Tibial nerve (tissue), 4 donors: Measurements from ENCODE around the gene FGD4. TPM values are rescaled to one million over a fixed set of nuclear protein-coding genes. Genes with fewer than 3 reads are reported as not detected.

Experiments used
- DNase-seq, 2 donors: peaks; one replicate each; pipeline ENCODE4 v3.0.0-alpha.2; 2019; ENCODE audit warnings: low spot score in 2 of 2
- H3K27ac ChIP-seq, 4 donors: fragments of 200-600 bp; sonication (generic) in 3 of 4; one replicate each; pipeline ENCODE4 v1.5.1; 2017 to 2019; ENCODE audit warnings: mild to moderate bottlenecking in 1 of 4
- H3K27me3 ChIP-seq, 2 donors: fragments of 200-600 bp; sonication (generic) in 1 of 2; one replicate each; pipeline versions ENCODE4 v1.5.1 to v1.6.0; 2017 to 2019
- H3K36me3 ChIP-seq, 3 donors: fragments of 200-600 bp; sonication (generic); one replicate each; pipeline ENCODE4 v1.5.1; 2018 to 2019
- H3K4me1 ChIP-seq, 4 donors: fragments of 200-600 bp; sonication (generic) in 3 of 4; one replicate each; pipeline ENCODE4 v1.5.1; 2017 to 2019
- H3K4me3 ChIP-seq, 4 donors: fragments of 200-600 bp; sonication (generic) in 3 of 4; one replicate each; pipeline ENCODE4 v1.5.1; 2017 to 2019; ENCODE audit warnings: mild to moderate bottlenecking in 1 of 4, moderate library complexity in 1 of 4
- H3K9me3 ChIP-seq, 4 donors: fragments of 200-600 bp; sonication (generic) in 3 of 4; one replicate each; pipeline ENCODE4 v1.5.1; 2017 to 2019
- EP300 ChIP-seq, 2 donors: sonication (generic); formaldehyde crosslinking; IDR thresholded peaks; one replicate each; pipeline ENCODE4 v1.6.1; 2017; ENCODE audit warnings: antibody characterized with exemption in 2 of 2, mild to moderate bottlenecking in 1 of 2
- POLR2A ChIP-seq, 2 donors: fragments of 450-650 bp; IDR thresholded peaks; one replicate each; pipeline ENCODE4 v1.6.1; 2017; ENCODE audit warnings: antibody characterized with exemption in 2 of 2, mild to moderate bottlenecking in 2 of 2, moderate library complexity in 2 of 2
- WGBS, 2 donors: methylation state at CpG; one replicate each; pipeline ENCODE4 v1.1.5; 2018; 5-methylcytosine and 5-hydroxymethylcytosine counted together
- total RNA-seq, 4 donors: library from RNA; depleted of rRNA; stranded (reverse); fragments of >200 nt; gene quantifications; one replicate each; pipeline ENCODE4 v1.1.0, GENCODE V29; 2016
- TF ChIP-seq, protein P1 (sequence below), 5 experiments: fragments of 200-600 bp in 3 of 5; fragments of 450-650 bp in 2 of 5; sonication (generic) in 3 of 5; IDR thresholded peaks; one replicate each; pipeline ENCODE4 v1.5.1; 2016 to 2019; ENCODE audit warnings: antibody characterized with exemption in 5 of 5, mild to moderate bottlenecking in 3 of 5, moderate library complexity in 2 of 5

The FGD4 gene
- total RNA-seq, 4 donors from 2014 or later, result 78.3 to 102 (median 84.2) TPM

DNA sequence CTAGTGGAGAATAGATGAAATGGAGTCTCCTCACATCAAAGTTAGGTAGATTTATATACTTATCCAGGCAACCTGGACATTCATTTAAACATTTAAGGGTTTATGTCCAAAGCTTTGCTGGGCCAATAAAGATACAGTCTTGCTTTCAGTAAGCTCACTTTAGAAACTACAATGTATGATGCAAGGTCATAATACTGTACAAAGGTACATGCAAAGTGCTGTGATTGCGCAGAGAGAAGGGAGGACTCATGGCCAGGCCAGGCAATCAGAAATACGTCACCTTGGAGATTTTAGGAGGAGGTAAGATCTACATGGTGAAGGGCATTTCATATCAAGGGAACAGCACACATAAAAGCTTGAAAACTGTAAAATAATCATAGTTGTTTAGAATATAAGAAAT is 113.6 kb downstream of the FGD4 start:
- no peak for TF ChIP-seq EP300 (IDR thresholded peaks at IDR 0.05)
- TF ChIP-seq POLR2A (IDR thresholded peaks at IDR 0.05), result no peak
- TF ChIP-seq, protein P1, sequence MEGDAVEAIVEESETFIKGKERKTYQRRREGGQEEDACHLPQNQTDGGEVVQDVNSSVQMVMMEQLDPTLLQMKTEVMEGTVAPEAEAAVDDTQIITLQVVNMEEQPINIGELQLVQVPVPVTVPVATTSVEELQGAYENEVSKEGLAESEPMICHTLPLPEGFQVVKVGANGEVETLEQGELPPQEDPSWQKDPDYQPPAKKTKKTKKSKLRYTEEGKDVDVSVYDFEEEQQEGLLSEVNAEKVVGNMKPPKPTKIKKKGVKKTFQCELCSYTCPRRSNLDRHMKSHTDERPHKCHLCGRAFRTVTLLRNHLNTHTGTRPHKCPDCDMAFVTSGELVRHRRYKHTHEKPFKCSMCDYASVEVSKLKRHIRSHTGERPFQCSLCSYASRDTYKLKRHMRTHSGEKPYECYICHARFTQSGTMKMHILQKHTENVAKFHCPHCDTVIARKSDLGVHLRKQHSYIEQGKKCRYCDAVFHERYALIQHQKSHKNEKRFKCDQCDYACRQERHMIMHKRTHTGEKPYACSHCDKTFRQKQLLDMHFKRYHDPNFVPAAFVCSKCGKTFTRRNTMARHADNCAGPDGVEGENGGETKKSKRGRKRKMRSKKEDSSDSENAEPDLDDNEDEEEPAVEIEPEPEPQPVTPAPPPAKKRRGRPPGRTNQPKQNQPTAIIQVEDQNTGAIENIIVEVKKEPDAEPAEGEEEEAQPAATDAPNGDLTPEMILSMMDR (IDR thresholded peaks at IDR 0.05), result no peak
- no peaks in the 10 kb centered on the region for H3K9me3 ChIP-seq
- H3K4me1 ChIP-seq, result peaks cover 0 to 35% (median 7%) of the 10 kb centered on the region in 4 donors
- 88 to 97% methylated on average over 2 of the region's 2 CpGs for WGBS, 2 donors
- DNase-seq, result no peak
- H3K27me3 ChIP-seq, result no peaks in the 10 kb centered on the region
- no peak overlapping the region for H3K27ac ChIP-seq
- no peak overlapping the region for H3K4me3 ChIP-seq
- no peaks in the 10 kb centered on the region for H3K36me3 ChIP-seq

DNA sequence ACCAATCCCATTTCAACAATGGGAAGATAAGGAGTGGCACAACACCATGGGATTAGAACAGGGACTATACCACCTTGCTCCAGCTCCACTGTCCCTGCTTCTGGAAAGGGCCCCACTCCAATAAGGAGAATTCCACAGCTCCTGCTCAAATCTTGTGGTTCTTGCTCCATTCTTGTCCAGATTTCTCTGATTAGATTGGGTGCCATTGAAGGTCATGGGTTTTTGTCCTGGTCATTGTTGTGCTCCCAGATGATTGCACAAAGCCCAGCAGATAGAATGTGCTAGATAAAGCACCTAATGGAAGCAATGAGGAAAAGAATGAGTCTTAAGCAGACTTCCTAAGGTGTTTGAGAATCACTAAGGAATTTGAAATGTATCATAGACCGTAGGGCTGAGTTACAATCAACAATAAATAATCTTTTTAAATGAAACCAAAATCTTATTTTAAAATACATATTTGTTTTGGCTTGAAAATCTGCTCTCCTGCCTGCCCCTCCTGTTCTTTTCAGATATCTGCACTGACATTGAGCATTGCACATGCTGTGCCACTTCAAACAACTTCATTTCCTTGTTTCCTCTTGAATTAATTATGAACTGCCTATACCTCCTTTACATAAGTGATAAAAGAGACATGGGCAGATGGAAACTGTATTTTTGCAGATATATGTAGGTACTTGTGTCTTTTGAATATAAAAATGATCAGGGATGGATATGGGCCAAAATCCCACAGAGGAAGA is 115.9 kb downstream of the FGD4 start:
- no peaks in the 10 kb centered on the region for H3K27me3 ChIP-seq
- TF ChIP-seq POLR2A (IDR thresholded peaks at IDR 0.05) (no peak), EP300 (IDR thresholded peaks at IDR 0.05) (no peak)
- TF ChIP-seq, protein P1 (IDR thresholded peaks at IDR 0.05), result no peak
- 38 to 63% methylated on average over 1 of the region's 1 CpG for WGBS, 2 donors
- DNase-seq, result no peak
- no peak overlapping the region for H3K27ac ChIP-seq
- peaks cover 0 to 30% (median 2%) of the 10 kb centered on the region in 4 donors for H3K4me1 ChIP-seq
- no peak overlapping the region for H3K4me3 ChIP-seq
- H3K36me3 ChIP-seq, result no peaks in the 10 kb centered on the region
- H3K9me3 ChIP-seq, result no peaks in the 10 kb centered on the region

- TF ChIP-seq EP300 (IDR thresholded peaks at IDR 0.05), result no peak
- TF ChIP-seq, protein P1 (IDR thresholded peaks at IDR 0.05), result no peak
- TF ChIP-seq POLR2A (IDR thresholded peaks at IDR 0.05), result no peak
- 84 to 87% methylated on average over 2 of the region's 2 CpGs for WGBS, 2 donors
- Histone ChIP-seq H3K9me3 (no peaks in the 10 kb centered on the region), H3K36me3 (no peaks in the 10 kb centered on the region), H3K27me3 (no peaks in the 10 kb centered on the region), H3K4me3 (no peak overlapping the region), H3K4me1 (peaks cover 0 to 37% (median 9%) of the 10 kb centered on the region in 4 donors), H3K27ac (no peak overlapping the region)
- no peak for DNase-seq
Observed at GRCh38 chr12:32516230-32516629, 116.9 kb downstream of the FGD4 start.

- 93 to 95% methylated on average over 5 of the region's 5 CpGs for WGBS, 2 donors
- no peak overlapping the region for H3K27ac ChIP-seq
- no peak for DNase-seq
- no peaks in the 10 kb centered on the region for H3K27me3 ChIP-seq
- no peak overlapping the region for H3K4me3 ChIP-seq
- H3K9me3 ChIP-seq, result no peaks in the 10 kb centered on the region
- TF ChIP-seq POLR2A (IDR thresholded peaks at IDR 0.05), result no peak
- TF ChIP-seq EP300 (IDR thresholded peaks at IDR 0.05), result no peak
- TF ChIP-seq, protein P1 (IDR thresholded peaks at IDR 0.05), result no peak
- peaks cover 0 to 54% (median 22%) of the 10 kb centered on the region in 4 donors for H3K4me1 ChIP-seq
- no peaks in the 10 kb centered on the region for H3K36me3 ChIP-seq
Observed at GRCh38 chr12:32517966-32518365, 118.6 kb downstream of the FGD4 start.

DNA sequence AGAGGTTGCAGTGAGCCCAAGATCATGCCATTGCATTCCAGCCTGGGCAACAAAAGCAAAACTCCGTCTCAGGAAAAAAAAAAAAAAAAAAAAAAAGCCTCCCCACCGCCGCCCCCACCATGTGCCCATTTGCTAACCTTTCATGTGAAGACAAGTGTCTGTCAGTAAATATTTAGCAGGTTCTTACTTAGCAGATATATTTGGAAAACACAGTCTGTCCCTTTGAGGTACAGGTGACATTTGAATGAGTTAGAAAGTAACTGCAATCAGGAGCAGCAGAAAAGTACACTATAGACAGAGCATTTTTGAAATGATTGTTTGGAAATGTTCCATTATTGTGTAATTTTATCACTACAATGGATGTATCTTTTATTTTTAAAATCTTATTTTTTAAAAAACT is 119.7 kb downstream of the FGD4 start:
- H3K27me3 ChIP-seq, result no peaks in the 10 kb centered on the region
- no peak overlapping the region for H3K27ac ChIP-seq
- no peaks in the 10 kb centered on the region for H3K9me3 ChIP-seq
- no peaks in the 10 kb centered on the region for H3K36me3 ChIP-seq
- H3K4me3 ChIP-seq, result no peak overlapping the region
- TF ChIP-seq, protein P1 (IDR thresholded peaks at IDR 0.05), result no peak
- TF ChIP-seq POLR2A (IDR thresholded peaks at IDR 0.05), result no peak
- no peak for TF ChIP-seq EP300 (IDR thresholded peaks at IDR 0.05)
- H3K4me1 ChIP-seq, result peaks cover 0 to 64% (median 28%) of the 10 kb centered on the region in 4 donors
- DNase-seq, result no peak
- 66 to 88% methylated on average over 3 of the region's 3 CpGs for WGBS, 2 donors
